VCaP (cell line): ENCODE data around the gene NOX4.
"Not testable (repeated sequence)": the region's sequence is repeated elsewhere in the genome, so short reads cannot be mapped to it uniquely, and the experiment has no call there.

Experiments used
- H3K27ac ChIP-seq: fragments of 450-650 bp; 2 replicates; pipeline ENCODE4 v1.5.1; 2017
- CTCF ChIP-seq: fragments of 450-650 bp; conservative IDR thresholded peaks from 2 replicates; pipeline ENCODE4 v1.5.1; 2017; ENCODE audit warnings: mild to moderate bottlenecking, moderate library complexity

The NOX4 gene

GRCh38 chr11:89361734-89362133, 129.4 kb downstream of the NOX4 start:
- no peak for TF ChIP-seq CTCF

GRCh38 chr11:89359208-89359607, 132.0 kb downstream of the NOX4 start:
- not testable (repeated sequence) for H3K27ac ChIP-seq

More at GRCh38 chr11:89361734-89362133, 129.4 kb downstream of the NOX4 start:
- no peak overlapping the region for H3K27ac ChIP-seq

GRCh38 chr11:89358761-89359160, 132.4 kb downstream of the NOX4 start:
- no peak overlapping the region for H3K27ac ChIP-seq
- no peak for TF ChIP-seq CTCF

- TF ChIP-seq CTCF: no peak
- no peak overlapping the region for H3K27ac ChIP-seq
Observed at GRCh38 chr11:89355646-89356045, 135.5 kb downstream of the NOX4 start.

- not testable (repeated sequence) for H3K27ac ChIP-seq
Observed at GRCh38 chr11:89354513-89354912, 136.7 kb downstream of the NOX4 start.

- H3K27ac ChIP-seq: no peak overlapping the region
- no peak for TF ChIP-seq CTCF
Observed at GRCh38 chr11:89347071-89347470, 144.1 kb downstream of the NOX4 start.

GRCh38 chr11:89346601-89347000, 144.6 kb downstream of the NOX4 start:
- TF ChIP-seq CTCF: no peak
- H3K27ac ChIP-seq: no peak overlapping the region

- not testable (repeated sequence) for H3K27ac ChIP-seq
Observed at GRCh38 chr11:89342880-89343572, 148.1 kb downstream of the NOX4 start.

GRCh38 chr11:89340450-89340849, 150.7 kb downstream of the NOX4 start:
- H3K27ac ChIP-seq: not testable (repeated sequence)

- peak overlapping the region; percentile 69 for H3K27ac ChIP-seq
Observed at GRCh38 chr11:89338073-89338472, 153.1 kb downstream of the NOX4 start.

GRCh38 chr11:89337100-89337650, 154.0 kb downstream of the NOX4 start:
- H3K27ac ChIP-seq: peak overlapping the region; percentile 69
